Ascending aorta (tissue), 2 donors: Measurements from ENCODE around the gene CCDC85B. TPM values are rescaled to one million over a fixed set of nuclear protein-coding genes. Genes with fewer than 3 reads are reported as not detected.

ENCODE experiments used
- DNase-seq, 2 donors: peaks; one replicate each; pipeline ENCODE4 v3.0.0-alpha.2; 2019; ENCODE audit warnings: low spot score in 2 of 2
- H3K27ac ChIP-seq, 2 donors: fragments of 200-600 bp; sonication (generic); one replicate each; pipeline ENCODE4 v1.5.1; 2016 to 2017; ENCODE audit warnings: mild to moderate bottlenecking in 1 of 2
- H3K27me3 ChIP-seq: fragments of 200-600 bp; sonication (generic); one replicate; pipeline ENCODE4 v1.5.1; 2017
- H3K36me3 ChIP-seq, 2 donors: fragments of 200-600 bp; sonication (generic); one replicate each; pipeline ENCODE4 v1.5.1; 2016
- H3K4me1 ChIP-seq, 2 donors: fragments of 200-600 bp; sonication (generic); one replicate each; pipeline ENCODE4 v1.5.1; 2016 to 2017; ENCODE audit warnings: mild to moderate bottlenecking in 1 of 2
- H3K4me3 ChIP-seq, 2 donors: fragments of 200-600 bp; sonication (generic); one replicate each; pipeline ENCODE4 v1.5.1; 2016 to 2017; ENCODE audit warnings: mild to moderate bottlenecking in 1 of 2
- H3K9me3 ChIP-seq, 2 donors: fragments of 200-600 bp; sonication (generic); one replicate each; pipeline ENCODE4 v1.5.1; 2016
- CTCF ChIP-seq, 3 experiments: fragments of 200-600 bp in 2 of 3; fragments of 450-650 bp in 1 of 3; sonication (generic) in 2 of 3; IDR thresholded peaks; one replicate each; pipeline ENCODE4 v1.5.1; 2016 to 2019; ENCODE audit warnings: antibody characterized with exemption in 3 of 3, mild to moderate bottlenecking in 1 of 3, moderate library complexity in 1 of 3
- intact Hi-C: fragments of 100-400 bp; cut with DNase I; formaldehyde crosslinking; loops from one replicate; pipeline ENCODE4 v1.15.1; 2023
- total RNA-seq: library from RNA; depleted of rRNA; stranded (reverse); fragments of >200 nt; gene quantifications from one replicate; pipeline ENCODE4 v1.1.0, GENCODE V29; 2016

The CCDC85B gene
- total RNA-seq, 1 donor from 2014 or later, result 184 TPM

GRCh38 chr11:65921876-65922275 lies 31.4 kb downstream of the CCDC85B start:
- peaks cover 24 to 26% of the 10 kb centered on the region in 2 donors for H3K4me1 ChIP-seq
- H3K9me3 ChIP-seq, result no peaks in the 10 kb centered on the region
- no peak for DNase-seq
- no peak overlapping the region for H3K27ac ChIP-seq
- no peaks in the 10 kb centered on the region for H3K27me3 ChIP-seq
- H3K4me3 ChIP-seq, result no peak overlapping the region
- TF ChIP-seq CTCF (IDR thresholded peaks at IDR 0.05), result no peak
- intact Hi-C loops, result no loop called here
- H3K36me3 ChIP-seq, result peaks cover 12 to 20% of the 10 kb centered on the region in 2 donors

DNA sequence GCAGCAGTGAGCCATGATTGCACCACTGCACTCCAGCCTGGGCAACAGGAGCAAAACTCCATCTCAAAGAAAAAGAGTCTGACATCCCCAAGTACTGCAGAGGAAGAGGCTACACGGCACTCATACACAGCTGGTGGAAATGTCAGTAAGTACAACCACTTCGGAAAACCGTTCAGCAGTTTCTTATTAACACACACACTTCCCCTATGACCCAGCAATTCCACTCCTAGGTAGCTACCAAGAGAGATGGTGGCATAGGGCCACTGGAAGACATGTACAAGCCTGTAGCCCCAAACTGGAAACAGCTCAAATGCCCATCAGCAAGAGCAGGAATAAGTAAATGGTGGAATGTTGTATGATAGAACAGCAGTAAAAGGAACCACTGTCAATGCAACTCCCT lies 32.1 kb downstream of the CCDC85B start:
- no peak for TF ChIP-seq CTCF (IDR thresholded peaks at IDR 0.05)
- H3K4me1 ChIP-seq, result peaks cover 17 to 20% of the 10 kb centered on the region in 2 donors
- intact Hi-C loops, result no loop called here
- no peak overlapping the region for H3K27ac ChIP-seq
- H3K36me3 ChIP-seq, result peaks cover 12 to 20% of the 10 kb centered on the region in 2 donors
- H3K4me3 ChIP-seq, result no peak overlapping the region
- no peaks in the 10 kb centered on the region for H3K27me3 ChIP-seq
- DNase-seq, result no peak
- no peaks in the 10 kb centered on the region for H3K9me3 ChIP-seq

GRCh38 chr11:65925397-65925796 lies 34.9 kb downstream of the CCDC85B start:
- no peak overlapping the region for H3K27ac ChIP-seq
- H3K27me3 ChIP-seq, result no peaks in the 10 kb centered on the region
- no peak for DNase-seq
- H3K9me3 ChIP-seq, result no peaks in the 10 kb centered on the region
- no peak overlapping the region for H3K4me3 ChIP-seq
- H3K4me1 ChIP-seq, result peaks cover 7 to 9% of the 10 kb centered on the region in 2 donors
- no peak for TF ChIP-seq CTCF (IDR thresholded peaks at IDR 0.05)
- intact Hi-C loops, result no loop called here
- H3K36me3 ChIP-seq, result peaks cover 12 to 20% of the 10 kb centered on the region in 2 donors

- Histone ChIP-seq H3K4me3 (peak overlapping the region in 1 of 2 donors; percentile 9), H3K4me1 (no peaks in the 10 kb centered on the region), H3K27ac (no peak overlapping the region), H3K36me3 (peaks cover 1 to 3% of the 10 kb centered on the region in 2 donors), H3K9me3 (no peaks in the 10 kb centered on the region), H3K27me3 (no peaks in the 10 kb centered on the region)
- TF ChIP-seq CTCF (IDR thresholded peaks at IDR 0.05), result no peak
- DNase-seq, result no peak
- intact Hi-C loops, result no loop called here
Observed at GRCh38 chr11:65927904-65928397, 37.5 kb downstream of the CCDC85B start.

GRCh38 chr11:65928667-65929066 lies 38.2 kb downstream of the CCDC85B start:
- intact Hi-C loops, result no loop called here
- Histone ChIP-seq H3K27me3 (no peaks in the 10 kb centered on the region), H3K9me3 (no peaks in the 10 kb centered on the region), H3K4me3 (no peak overlapping the region), H3K4me1 (no peaks in the 10 kb centered on the region), H3K27ac (no peak overlapping the region), H3K36me3 (no peaks in the 10 kb centered on the region)
- no peak for DNase-seq
- no peak for TF ChIP-seq CTCF (IDR thresholded peaks at IDR 0.05)
